ENCODE data around the gene PCSK9. TPM values are rescaled to one million over a fixed set of nuclear protein-coding genes. Genes with fewer than 3 reads are reported as not detected.

Gene PCSK9
- total RNA-seq, 1 experiment from 2014 or later, result 38.9 TPM

- H3K4me1 ChIP-seq (ENCODE audit: insufficient read depth, low read length, poor library complexity, severe bottlenecking), result no peaks in the 10 kb centered on the region
- ChIA-PET CTCF (no interaction called here), POLR2A (ENCODE audit: low non-redundant PET) (no interaction called here)
- no peak for TF ChIP-seq CTCF (conservative IDR thresholded peaks at IDR 0.05; ENCODE audit: low read depth, low read length)
- no peak for TF ChIP-seq EZH2 (IDR thresholded peaks at IDR 0.05; ENCODE audit: borderline replicate concordance, low read depth, low read length, poor library complexity, severe bottlenecking)
- no peak overlapping the region for H3K27ac ChIP-seq (ENCODE audit: low read depth, low read length, poor library complexity, severe bottlenecking)
- H3K27me3 ChIP-seq (replicated peaks; ENCODE audit: insufficient read depth, low read depth, low read length, poor library complexity), result peaks cover 5% of the 10 kb centered on the region
- intact Hi-C loops (cut with micrococcal nuclease; ENCODE audit: unreplicated experiment), result no loop called here
- BruUV-seq (replicated peaks), result no TSS peak
- no peak for DNase-seq (ENCODE audit: low spot score)
- H3K36me3 ChIP-seq (ENCODE audit: insufficient read depth, low read length, poor library complexity, severe bottlenecking), result no peaks in the 10 kb centered on the region
- H3K4me3 ChIP-seq (ENCODE audit: low read depth, low read length, poor library complexity, severe bottlenecking), result no peak overlapping the region
- H3K9me3 ChIP-seq (ENCODE audit: low read depth, low read length, poor library complexity, severe bottlenecking), result no peaks in the 10 kb centered on the region
Measured at GRCh38 chr1:55015123-55015522, 24.2 kb upstream of the PCSK9 start.

- Histone ChIP-seq H3K9me3 (ENCODE audit: low read depth, low read length, poor library complexity, severe bottlenecking) (no peaks in the 10 kb centered on the region), H3K36me3 (ENCODE audit: insufficient read depth, low read length, poor library complexity, severe bottlenecking) (no peaks in the 10 kb centered on the region), H3K27me3 (replicated peaks; ENCODE audit: insufficient read depth, low read depth, low read length, poor library complexity) (peaks cover 5% of the 10 kb centered on the region), H3K4me1 (ENCODE audit: insufficient read depth, low read length, poor library complexity, severe bottlenecking) (no peaks in the 10 kb centered on the region), H3K4me3 (ENCODE audit: low read depth, low read length, poor library complexity, severe bottlenecking) (no peak overlapping the region), H3K27ac (ENCODE audit: low read depth, low read length, poor library complexity, severe bottlenecking) (no peak overlapping the region)
- BruUV-seq (replicated peaks), result no TSS peak
- intact Hi-C loops (cut with micrococcal nuclease; ENCODE audit: unreplicated experiment), result no loop called here
- TF ChIP-seq CTCF (conservative IDR thresholded peaks at IDR 0.05; ENCODE audit: low read depth, low read length), result no peak
- no peak for TF ChIP-seq EZH2 (IDR thresholded peaks at IDR 0.05; ENCODE audit: borderline replicate concordance, low read depth, low read length, poor library complexity, severe bottlenecking)
- no peak for DNase-seq (ENCODE audit: low spot score)
- POLR2A ChIA-PET (ENCODE audit: low non-redundant PET), result no interaction called here
- CTCF ChIA-PET, result interaction anchor here (1.2 kb wide), 1 partner anchor 19 kb away, joined by 4 read pairs; no protein-coding TSS in a partner anchor
Measured at GRCh38 chr1:55015731-55016620, 23.4 kb upstream of the PCSK9 start.

- no peak for TF ChIP-seq EZH2 (IDR thresholded peaks at IDR 0.05; ENCODE audit: borderline replicate concordance, low read depth, low read length, poor library complexity, severe bottlenecking)
- no peak for TF ChIP-seq CTCF (conservative IDR thresholded peaks at IDR 0.05; ENCODE audit: low read depth, low read length)
- Histone ChIP-seq H3K27ac (ENCODE audit: low read depth, low read length, poor library complexity, severe bottlenecking) (no peak overlapping the region), H3K4me3 (ENCODE audit: low read depth, low read length, poor library complexity, severe bottlenecking) (no peak overlapping the region), H3K9me3 (ENCODE audit: low read depth, low read length, poor library complexity, severe bottlenecking) (no peaks in the 10 kb centered on the region), H3K4me1 (ENCODE audit: insufficient read depth, low read length, poor library complexity, severe bottlenecking) (no peaks in the 10 kb centered on the region), H3K36me3 (ENCODE audit: insufficient read depth, low read length, poor library complexity, severe bottlenecking) (no peaks in the 10 kb centered on the region), H3K27me3 (replicated peaks; ENCODE audit: insufficient read depth, low read depth, low read length, poor library complexity) (peaks cover 5% of the 10 kb centered on the region)
- DNase-seq (ENCODE audit: low spot score), result no peak
- no TSS peak for BruUV-seq (replicated peaks)
- POLR2A ChIA-PET (ENCODE audit: low non-redundant PET), result no interaction called here
- intact Hi-C loops (cut with micrococcal nuclease; ENCODE audit: unreplicated experiment), result no loop called here
- CTCF ChIA-PET, result interaction anchor here (0.9 kb wide), 1 partner anchor 73 kb away, joined by 3 read pairs; no protein-coding TSS in a partner anchor
Measured at GRCh38 chr1:55018395-55018794, 21.0 kb upstream of the PCSK9 start.

All from A673 (cell line).